Upper lobe of left lung (tissue), 6 donors: ENCODE measurements around the gene PIN4. TPM values are rescaled to one million over a fixed set of nuclear protein-coding genes. Genes with fewer than 3 reads are reported as not detected.

ENCODE experiments used
- ATAC-seq, 2 donors: fragments of 200-7000 bp; cut with Tn5 transposase; one replicate each; pipeline ENCODE4 v1.9.1; 2022; ENCODE audit warnings: mild to moderate bottlenecking in 2 of 2, moderate library complexity in 2 of 2; ENCODE audit not compliant: low FRiP score in 2 of 2
- DNase-seq, 2 donors: peaks; one replicate each; pipeline ENCODE4 v3.0.0-alpha.2; 2019 to 2020
- H3K27ac ChIP-seq, 4 donors: fragments of 200-600 bp; sonication (generic); one replicate each; pipeline ENCODE4 v1.5.1; 2016 to 2019
- H3K27me3 ChIP-seq, 4 donors: fragments of 200-600 bp; sonication (generic); one replicate each; pipeline ENCODE4 v1.5.1; 2017 to 2019
- H3K36me3 ChIP-seq, 4 donors: fragments of 200-600 bp; sonication (generic); one replicate each; pipeline ENCODE4 v1.5.1; 2016 to 2019
- H3K4me1 ChIP-seq, 4 donors: fragments of 200-600 bp; sonication (generic); one replicate each; pipeline ENCODE4 v1.5.1; 2018 to 2019
- H3K4me3 ChIP-seq, 4 donors: fragments of 200-600 bp; sonication (generic); one replicate each; pipeline ENCODE4 v1.5.1; 2017 to 2019; ENCODE audit warnings: mild to moderate bottlenecking in 2 of 4, moderate library complexity in 1 of 4
- H3K9me3 ChIP-seq, 4 donors: fragments of 200-600 bp; sonication (generic); one replicate each; pipeline ENCODE4 v1.5.1; 2018 to 2019
- EP300 ChIP-seq, 4 donors: sonication (generic); formaldehyde crosslinking; IDR thresholded peaks; one replicate each; pipeline ENCODE4 v1.5.1; 2017; ENCODE audit warnings: antibody characterized with exemption in 4 of 4, control low read depth in 2 of 4
- POLR2A ChIP-seq, 4 donors: fragments of 450-650 bp; IDR thresholded peaks; one replicate each; pipeline ENCODE4 v1.5.1; 2016 to 2017; ENCODE audit warnings: antibody characterized with exemption in 4 of 4, mild to moderate bottlenecking in 2 of 4
- POLR2AphosphoS5 ChIP-seq, 2 donors: sonication (generic); formaldehyde crosslinking; IDR thresholded peaks; one replicate each; pipeline ENCODE4 v1.5.1; 2017; ENCODE audit warnings: antibody characterized with exemption in 2 of 2
- WGBS, 2 donors: methylation state at CpG; one replicate each; pipeline ENCODE4 v1.1.5; 2017 to 2018; 5-methylcytosine and 5-hydroxymethylcytosine counted together
- total RNA-seq, 6 donors: library from RNA; depleted of rRNA in 4 of 6; stranded (reverse); fragments of >200 nt in 4 of 6; gene quantifications; one replicate each; pipeline versions ENCODE4 v1.1.0 to v1.2.1, GENCODE V29; 2016 to 2021
- TF ChIP-seq, protein P1 (sequence below), 6 experiments: fragments of 450-650 bp in 4 of 6; fragments of 200-600 bp in 2 of 6; sonication (generic) in 2 of 6; IDR thresholded peaks; one replicate each; pipeline ENCODE4 v1.5.1; 2016 to 2019; ENCODE audit warnings: antibody characterized with exemption in 6 of 6
- donor health status: DM: no; HTN: no; CAD: no; lungs with moderate emphysema.
- donor health status: DM: no; HTN: yes; CAD: no; lungs with severe emphysema.

The PIN4 gene
- total RNA-seq, 6 donors from 2014 or later = 3.1 to 23.2 (median 7.2) TPM

DNA sequence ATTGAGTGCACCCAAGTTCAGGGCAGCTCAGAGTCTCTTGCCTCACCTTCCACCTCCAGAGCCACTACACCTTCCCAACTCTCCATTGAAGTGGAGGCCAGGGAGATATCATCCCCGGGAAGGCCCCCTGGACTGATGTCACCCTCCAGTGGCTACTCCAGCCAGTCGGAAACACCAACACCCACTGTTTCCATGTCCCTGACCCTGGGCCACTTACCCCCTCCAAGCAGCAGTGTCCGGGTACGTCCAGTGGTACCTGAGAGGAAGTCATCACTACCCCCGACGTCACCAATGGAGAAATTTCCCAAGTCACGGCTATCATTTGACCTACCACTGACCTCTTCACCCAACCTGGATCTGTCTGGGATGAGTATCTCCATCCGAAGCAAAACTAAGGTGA is 42.0 kb upstream of the PIN4 start:
- WGBS, 2 donors = 92 to 100% methylated on average over 6 to 8 of the region's 8 CpGs
- H3K4me1 ChIP-seq = no peaks in the 10 kb centered on the region
- H3K9me3 ChIP-seq = no peaks in the 10 kb centered on the region
- TF ChIP-seq, protein P1, sequence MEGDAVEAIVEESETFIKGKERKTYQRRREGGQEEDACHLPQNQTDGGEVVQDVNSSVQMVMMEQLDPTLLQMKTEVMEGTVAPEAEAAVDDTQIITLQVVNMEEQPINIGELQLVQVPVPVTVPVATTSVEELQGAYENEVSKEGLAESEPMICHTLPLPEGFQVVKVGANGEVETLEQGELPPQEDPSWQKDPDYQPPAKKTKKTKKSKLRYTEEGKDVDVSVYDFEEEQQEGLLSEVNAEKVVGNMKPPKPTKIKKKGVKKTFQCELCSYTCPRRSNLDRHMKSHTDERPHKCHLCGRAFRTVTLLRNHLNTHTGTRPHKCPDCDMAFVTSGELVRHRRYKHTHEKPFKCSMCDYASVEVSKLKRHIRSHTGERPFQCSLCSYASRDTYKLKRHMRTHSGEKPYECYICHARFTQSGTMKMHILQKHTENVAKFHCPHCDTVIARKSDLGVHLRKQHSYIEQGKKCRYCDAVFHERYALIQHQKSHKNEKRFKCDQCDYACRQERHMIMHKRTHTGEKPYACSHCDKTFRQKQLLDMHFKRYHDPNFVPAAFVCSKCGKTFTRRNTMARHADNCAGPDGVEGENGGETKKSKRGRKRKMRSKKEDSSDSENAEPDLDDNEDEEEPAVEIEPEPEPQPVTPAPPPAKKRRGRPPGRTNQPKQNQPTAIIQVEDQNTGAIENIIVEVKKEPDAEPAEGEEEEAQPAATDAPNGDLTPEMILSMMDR (IDR thresholded peaks at IDR 0.05) = no peak
- H3K36me3 ChIP-seq = peaks cover 0 to 9% (median 0%) of the 10 kb centered on the region in 4 donors
- ATAC-seq (no peak), DNase-seq (no peak)
- H3K27ac ChIP-seq = no peak overlapping the region
- no peak overlapping the region for H3K4me3 ChIP-seq
- H3K27me3 ChIP-seq = no peaks in the 10 kb centered on the region

DNA sequence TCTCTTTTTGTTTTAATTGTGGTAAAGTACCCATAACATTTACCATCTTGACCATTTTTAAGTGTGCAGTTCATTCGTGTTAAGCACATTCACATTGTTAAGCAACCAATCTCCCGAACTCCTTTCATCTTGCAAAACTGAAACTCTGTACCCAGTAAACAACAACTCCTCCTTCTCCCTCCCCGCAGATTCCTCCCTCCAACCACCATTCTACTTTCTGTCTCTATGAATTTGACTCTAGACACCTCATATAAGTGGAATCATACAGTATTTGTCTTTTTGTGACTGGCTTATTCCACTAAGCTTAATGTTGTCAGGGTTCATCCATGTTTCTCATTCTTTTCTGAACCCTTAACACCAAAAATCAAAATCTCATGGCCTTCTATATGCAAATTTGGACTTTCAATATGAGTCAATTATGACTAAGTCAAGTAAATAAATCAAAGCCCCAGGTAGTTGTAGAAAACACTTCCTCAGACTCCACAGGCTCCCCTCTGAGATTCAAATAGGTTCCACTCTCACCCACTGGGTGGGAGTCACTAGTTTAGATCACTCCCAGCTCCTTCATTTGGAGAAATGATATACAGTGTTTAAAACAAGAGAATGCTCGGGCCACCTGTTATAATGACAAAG is 40.1 kb upstream of the PIN4 start:
- Histone ChIP-seq H3K27ac (no peak overlapping the region), H3K4me1 (no peaks in the 10 kb centered on the region), H3K36me3 (peaks cover 0 to 5% (median 0%) of the 10 kb centered on the region in 4 donors), H3K4me3 (no peak overlapping the region), H3K9me3 (no peaks in the 10 kb centered on the region), H3K27me3 (no peaks in the 10 kb centered on the region)
- ATAC-seq (no peak), DNase-seq (no peak)
- TF ChIP-seq POLR2A (IDR thresholded peaks at IDR 0.05) (no peak), EP300 (IDR thresholded peaks at IDR 0.05) (no peak), POLR2AphosphoS5 (IDR thresholded peaks at IDR 0.05) (no peak)
- TF ChIP-seq, protein P1 (IDR thresholded peaks at IDR 0.05) = no peak
- 57 to 64% methylated on average over 4 of the region's 4 CpGs for WGBS, 2 donors

DNA sequence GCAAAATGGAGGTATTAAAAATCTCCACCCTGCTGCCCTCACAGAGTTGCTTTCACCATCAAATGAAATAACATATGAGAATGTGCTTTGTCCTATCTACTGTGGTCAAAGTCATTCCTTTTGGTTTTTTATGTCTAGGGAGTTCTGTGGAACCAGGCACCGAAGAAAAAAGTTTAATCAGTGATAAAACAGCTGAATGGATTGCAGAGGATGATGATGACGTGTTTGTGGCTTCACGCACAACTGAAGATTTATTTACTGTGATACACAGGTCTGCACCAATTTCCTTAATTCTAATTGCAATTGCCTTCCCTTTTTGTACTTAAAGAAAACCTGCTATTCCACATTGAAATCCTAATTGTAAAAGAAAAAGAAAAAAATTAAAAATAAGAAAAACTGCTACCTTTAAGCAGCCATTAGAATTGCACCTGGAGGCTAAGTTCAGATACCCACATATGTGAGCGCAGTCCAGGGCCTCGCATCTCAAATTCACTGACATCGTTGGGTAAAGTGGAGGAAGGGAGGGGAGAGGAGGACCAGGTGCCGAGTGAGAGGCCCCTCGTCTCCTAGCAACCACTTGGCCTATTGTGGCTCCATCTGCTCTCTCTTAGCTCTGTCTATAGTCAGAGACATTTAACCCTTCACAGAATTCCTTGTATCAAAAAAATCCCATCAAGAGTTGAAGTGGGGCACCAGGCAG is 39.3 kb upstream of the PIN4 start:
- DNase-seq = no peak
- H3K27ac ChIP-seq = no peak overlapping the region
- H3K4me1 ChIP-seq = no peaks in the 10 kb centered on the region
- peaks cover 0 to 5% (median 0%) of the 10 kb centered on the region in 4 donors for H3K36me3 ChIP-seq
- no peak overlapping the region for H3K4me3 ChIP-seq
- no peaks in the 10 kb centered on the region for H3K27me3 ChIP-seq
- TF ChIP-seq, protein P1 (IDR thresholded peaks at IDR 0.05) = no peak
- TF ChIP-seq POLR2AphosphoS5 (IDR thresholded peaks at IDR 0.05) (no peak), EP300 (IDR thresholded peaks at IDR 0.05) (no peak), POLR2A (IDR thresholded peaks at IDR 0.05) (no peak)
- H3K9me3 ChIP-seq = no peaks in the 10 kb centered on the region
- ATAC-seq = no peak
- WGBS, 2 donors = 50 to 72% methylated on average over 8 of the region's 8 CpGs

DNA sequence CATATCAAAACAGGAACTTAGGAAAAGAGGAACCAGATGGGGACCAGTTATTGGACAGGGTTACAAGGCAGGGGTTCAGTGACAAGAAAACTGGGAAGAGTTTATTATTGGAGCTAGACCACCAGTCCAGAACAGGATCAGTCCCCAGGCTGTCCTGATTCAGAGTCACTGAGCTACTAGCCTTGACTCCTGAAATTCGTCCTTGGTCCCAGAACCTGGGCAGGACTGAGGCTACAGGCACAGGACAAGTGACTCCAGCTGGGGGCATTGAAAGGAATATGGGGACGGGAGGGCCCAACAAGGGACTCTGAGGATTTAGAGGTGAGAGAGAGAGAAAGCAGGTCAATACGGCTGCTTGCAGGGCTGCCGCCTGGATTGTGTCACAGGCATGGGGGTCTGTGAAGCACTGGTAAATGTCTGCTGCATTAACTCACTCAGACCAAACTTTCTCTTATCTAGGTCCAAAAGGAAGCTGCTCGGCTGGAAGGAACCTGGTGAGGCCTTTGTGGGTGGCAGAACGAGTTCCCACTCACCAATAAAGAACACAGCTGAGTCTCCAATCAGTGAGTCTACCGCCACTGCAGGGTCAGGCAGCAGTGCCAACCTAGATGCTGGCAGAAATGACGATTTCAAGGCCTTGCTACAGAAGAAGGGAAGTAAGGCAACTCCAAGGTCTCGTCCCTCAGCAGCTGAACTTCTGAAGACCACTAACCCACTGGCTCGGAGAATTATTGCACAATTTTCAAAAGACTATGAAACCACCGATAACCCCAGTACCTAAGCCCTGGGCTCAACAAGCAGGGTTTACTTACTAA is 38.6 kb upstream of the PIN4 start:
- DNase-seq = no peak
- no peak for TF ChIP-seq POLR2A (IDR thresholded peaks at IDR 0.05)
- no peak for TF ChIP-seq EP300 (IDR thresholded peaks at IDR 0.05)
- TF ChIP-seq POLR2AphosphoS5 (IDR thresholded peaks at IDR 0.05) = no peak
- TF ChIP-seq, protein P1 (IDR thresholded peaks at IDR 0.05) = no peak
- Histone ChIP-seq H3K4me3 (no peak overlapping the region), H3K4me1 (no peaks in the 10 kb centered on the region), H3K9me3 (no peaks in the 10 kb centered on the region), H3K27ac (no peak overlapping the region), H3K27me3 (no peaks in the 10 kb centered on the region), H3K36me3 (peaks cover 0 to 5% (median 0%) of the 10 kb centered on the region in 4 donors)
- ATAC-seq = no peak
- WGBS, 2 donors = 55 to 100% methylated on average over 3 to 11 of the region's 11 CpGs
